Upper lobe of left lung (tissue), 6 donors: Measurements from ENCODE around the gene CHST8. TPM values are rescaled to one million over a fixed set of nuclear protein-coding genes. Genes with fewer than 3 reads are reported as not detected.
"Not testable (repeated sequence)": the region's sequence is repeated elsewhere in the genome, so short reads cannot be mapped to it uniquely, and the experiment has no call there.

Experiments
- ATAC-seq, 2 donors: fragments of 200-7000 bp; cut with Tn5 transposase; one replicate each; pipeline ENCODE4 v1.9.1; 2022; ENCODE audit warnings: mild to moderate bottlenecking in 2 of 2, moderate library complexity in 2 of 2; ENCODE audit not compliant: low FRiP score in 2 of 2
- DNase-seq, 2 donors: peaks; one replicate each; pipeline ENCODE4 v3.0.0-alpha.2; 2019 to 2020
- H3K27ac ChIP-seq, 4 donors: fragments of 200-600 bp; sonication (generic); one replicate each; pipeline ENCODE4 v1.5.1; 2016 to 2019
- H3K27me3 ChIP-seq, 4 donors: fragments of 200-600 bp; sonication (generic); one replicate each; pipeline ENCODE4 v1.5.1; 2017 to 2019
- H3K36me3 ChIP-seq, 4 donors: fragments of 200-600 bp; sonication (generic); one replicate each; pipeline ENCODE4 v1.5.1; 2016 to 2019
- H3K4me1 ChIP-seq, 4 donors: fragments of 200-600 bp; sonication (generic); one replicate each; pipeline ENCODE4 v1.5.1; 2018 to 2019
- H3K4me3 ChIP-seq, 4 donors: fragments of 200-600 bp; sonication (generic); one replicate each; pipeline ENCODE4 v1.5.1; 2017 to 2019; ENCODE audit warnings: mild to moderate bottlenecking in 2 of 4, moderate library complexity in 1 of 4
- H3K9me3 ChIP-seq, 4 donors: fragments of 200-600 bp; sonication (generic); one replicate each; pipeline ENCODE4 v1.5.1; 2018 to 2019
- CTCF ChIP-seq, 6 experiments: fragments of 450-650 bp in 4 of 6; fragments of 200-600 bp in 2 of 6; sonication (generic) in 2 of 6; IDR thresholded peaks; one replicate each; pipeline ENCODE4 v1.5.1; 2016 to 2019; ENCODE audit warnings: antibody characterized with exemption in 6 of 6
- EP300 ChIP-seq, 4 donors: sonication (generic); formaldehyde crosslinking; IDR thresholded peaks; one replicate each; pipeline ENCODE4 v1.5.1; 2017; ENCODE audit warnings: antibody characterized with exemption in 4 of 4, control low read depth in 2 of 4
- POLR2A ChIP-seq, 4 donors: fragments of 450-650 bp; IDR thresholded peaks; one replicate each; pipeline ENCODE4 v1.5.1; 2016 to 2017; ENCODE audit warnings: antibody characterized with exemption in 4 of 4, mild to moderate bottlenecking in 2 of 4
- POLR2AphosphoS5 ChIP-seq, 2 donors: sonication (generic); formaldehyde crosslinking; IDR thresholded peaks; one replicate each; pipeline ENCODE4 v1.5.1; 2017; ENCODE audit warnings: antibody characterized with exemption in 2 of 2
- WGBS, 2 donors: methylation state at CpG; one replicate each; pipeline ENCODE4 v1.1.5; 2017 to 2018; 5-methylcytosine and 5-hydroxymethylcytosine counted together
- total RNA-seq, 6 donors: library from RNA; depleted of rRNA in 4 of 6; stranded (reverse); fragments of >200 nt in 4 of 6; gene quantifications; one replicate each; pipeline versions ENCODE4 v1.1.0 to v1.2.1, GENCODE V29; 2016 to 2021
- donor health status: DM: no; HTN: no; CAD: no; lungs with moderate emphysema.
- donor health status: DM: no; HTN: yes; CAD: no; lungs with severe emphysema.

The CHST8 gene
- total RNA-seq, 6 donors from 2014 or later = 0.46 to 3.1 (median 0.72) TPM; not detected in 2

GRCh38 chr19:33690378-33691029 lies 68.8 kb downstream of the CHST8 start:
- H3K4me3 ChIP-seq = no peak overlapping the region
- H3K9me3 ChIP-seq = no peaks in the 10 kb centered on the region
- WGBS, 2 donors = 75 to 90% methylated on average over 11 to 16 of the region's 20 CpGs
- DNase-seq (peak in 1 of 2 donors; percentile 71), ATAC-seq (peak in 1 of 2 donors; percentile 10)
- H3K4me1 ChIP-seq = no peaks in the 10 kb centered on the region
- no peaks in the 10 kb centered on the region for H3K36me3 ChIP-seq
- no peak overlapping the region for H3K27ac ChIP-seq
- H3K27me3 ChIP-seq = no peaks in the 10 kb centered on the region
- TF ChIP-seq EP300 (IDR thresholded peaks at IDR 0.05) (no peak), CTCF (IDR thresholded peaks at IDR 0.05) (no peak), POLR2A (IDR thresholded peaks at IDR 0.05) (no peak), POLR2AphosphoS5 (IDR thresholded peaks at IDR 0.05) (no peak)

GRCh38 chr19:33691030-33691427 lies 69.3 kb downstream of the CHST8 start:
- no peak overlapping the region for H3K4me3 ChIP-seq
- H3K4me1 ChIP-seq = no peaks in the 10 kb centered on the region
- TF ChIP-seq POLR2A (IDR thresholded peaks at IDR 0.05) = no peak
- no peak for TF ChIP-seq CTCF (IDR thresholded peaks at IDR 0.05)
- TF ChIP-seq POLR2AphosphoS5 (IDR thresholded peaks at IDR 0.05) = no peak
- H3K27me3 ChIP-seq = no peaks in the 10 kb centered on the region
- ATAC-seq = no peak
- DNase-seq = peak in 1 of 2 donors; percentile 44
- H3K36me3 ChIP-seq = no peaks in the 10 kb centered on the region
- WGBS, 2 donors = 90% methylated on average over 2 to 12 of the region's 12 CpGs
- H3K9me3 ChIP-seq = no peaks in the 10 kb centered on the region
- no peak overlapping the region for H3K27ac ChIP-seq

GRCh38 chr19:33691736-33692135 lies 70.0 kb downstream of the CHST8 start:
- H3K36me3 ChIP-seq = no peaks in the 10 kb centered on the region
- no peaks in the 10 kb centered on the region for H3K4me1 ChIP-seq
- no peaks in the 10 kb centered on the region for H3K27me3 ChIP-seq
- 75 to 77% methylated on average over 7 of the region's 7 CpGs for WGBS, 2 donors
- no peak overlapping the region for H3K27ac ChIP-seq
- DNase-seq = no peak
- H3K4me3 ChIP-seq = no peak overlapping the region
- no peak for TF ChIP-seq CTCF (IDR thresholded peaks at IDR 0.05)
- no peak for TF ChIP-seq EP300 (IDR thresholded peaks at IDR 0.05)
- no peak for TF ChIP-seq POLR2A (IDR thresholded peaks at IDR 0.05)
- TF ChIP-seq POLR2AphosphoS5 (IDR thresholded peaks at IDR 0.05) = no peak
- ATAC-seq = no peak
- no peaks in the 10 kb centered on the region for H3K9me3 ChIP-seq

GRCh38 chr19:33693678-33694077 lies 71.9 kb downstream of the CHST8 start:
- Histone ChIP-seq H3K9me3 (no peaks in the 10 kb centered on the region), H3K4me3 (no peak overlapping the region), H3K4me1 (no peaks in the 10 kb centered on the region), H3K27ac (no peak overlapping the region), H3K27me3 (no peaks in the 10 kb centered on the region), H3K36me3 (no peaks in the 10 kb centered on the region)
- DNase-seq = no peak
- ATAC-seq = no peak
- TF ChIP-seq POLR2AphosphoS5 (IDR thresholded peaks at IDR 0.05) = no peak
- TF ChIP-seq CTCF (IDR thresholded peaks at IDR 0.05) = no peak
- no peak for TF ChIP-seq EP300 (IDR thresholded peaks at IDR 0.05)
- TF ChIP-seq POLR2A (IDR thresholded peaks at IDR 0.05) = no peak
- WGBS, 2 donors = 58 to 63% methylated on average over 3 of the region's 3 CpGs

GRCh38 chr19:33695547-33695946 lies 73.8 kb downstream of the CHST8 start:
- H3K27me3 ChIP-seq, H3K4me1 ChIP-seq, DNase-seq, H3K27ac ChIP-seq, ATAC-seq, H3K9me3 ChIP-seq, H3K36me3 ChIP-seq, H3K4me3 ChIP-seq: not testable (repeated sequence)
- WGBS, 2 donors = 91 to 96% methylated on average over 3 of the region's 3 CpGs
